ENCODE results near the gene ALDH3B2. TPM values are rescaled to one million over a fixed set of nuclear protein-coding genes. Genes with fewer than 3 reads are reported as not detected.
"Not testable (repeated sequence)": the region's sequence is repeated elsewhere in the genome, so short reads cannot be mapped to it uniquely, and the experiment has no call there.

The ALDH3B2 gene
- total RNA-seq, 1 donor from 2014 or later, result 0.67 TPM

DNA sequence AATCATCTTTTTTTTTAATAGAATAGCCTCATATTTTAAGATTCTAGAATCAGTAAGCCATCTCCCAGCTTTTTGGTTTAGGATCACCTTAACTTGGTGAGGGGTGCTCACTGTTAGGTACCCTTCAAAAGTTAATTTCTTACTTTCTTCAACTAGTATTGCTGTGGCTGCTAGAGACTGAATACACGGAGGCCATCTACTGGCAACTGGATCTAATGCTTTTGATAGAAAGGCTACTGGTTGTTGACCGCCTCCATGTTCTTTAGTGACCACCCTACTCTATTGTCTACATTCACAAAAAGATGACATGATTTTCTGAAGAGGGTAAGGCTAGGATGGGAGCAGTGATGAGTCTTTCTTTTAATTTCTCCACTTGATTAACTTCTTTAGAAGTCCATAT, 16.7 kb upstream of the ALDH3B2 start:
- H3K36me3 Mint-ChIP-seq (ENCODE audit: insufficient read depth), result no peaks in the 10 kb centered on the region
- TF ChIP-seq, protein P1, sequence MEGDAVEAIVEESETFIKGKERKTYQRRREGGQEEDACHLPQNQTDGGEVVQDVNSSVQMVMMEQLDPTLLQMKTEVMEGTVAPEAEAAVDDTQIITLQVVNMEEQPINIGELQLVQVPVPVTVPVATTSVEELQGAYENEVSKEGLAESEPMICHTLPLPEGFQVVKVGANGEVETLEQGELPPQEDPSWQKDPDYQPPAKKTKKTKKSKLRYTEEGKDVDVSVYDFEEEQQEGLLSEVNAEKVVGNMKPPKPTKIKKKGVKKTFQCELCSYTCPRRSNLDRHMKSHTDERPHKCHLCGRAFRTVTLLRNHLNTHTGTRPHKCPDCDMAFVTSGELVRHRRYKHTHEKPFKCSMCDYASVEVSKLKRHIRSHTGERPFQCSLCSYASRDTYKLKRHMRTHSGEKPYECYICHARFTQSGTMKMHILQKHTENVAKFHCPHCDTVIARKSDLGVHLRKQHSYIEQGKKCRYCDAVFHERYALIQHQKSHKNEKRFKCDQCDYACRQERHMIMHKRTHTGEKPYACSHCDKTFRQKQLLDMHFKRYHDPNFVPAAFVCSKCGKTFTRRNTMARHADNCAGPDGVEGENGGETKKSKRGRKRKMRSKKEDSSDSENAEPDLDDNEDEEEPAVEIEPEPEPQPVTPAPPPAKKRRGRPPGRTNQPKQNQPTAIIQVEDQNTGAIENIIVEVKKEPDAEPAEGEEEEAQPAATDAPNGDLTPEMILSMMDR (IDR thresholded peaks at IDR 0.05; ENCODE audit: unreplicated experiment), result peak; percentile 27
- H3K9me3 Mint-ChIP-seq (ENCODE audit: low read depth), result peaks cover 4% of the 10 kb centered on the region
- no peak overlapping the region for H3K27ac Mint-ChIP-seq
- peaks cover 3% of the 10 kb centered on the region for H3K27me3 Mint-ChIP-seq
- H3K4me3 Mint-ChIP-seq (ENCODE audit: low read depth), result no peak overlapping the region
- peaks cover 1% of the 10 kb centered on the region for H3K4me1 Mint-ChIP-seq (ENCODE audit: low read depth)
- DNase-seq (ENCODE audit: low spot score, unreplicated experiment), result no peak

DNA sequence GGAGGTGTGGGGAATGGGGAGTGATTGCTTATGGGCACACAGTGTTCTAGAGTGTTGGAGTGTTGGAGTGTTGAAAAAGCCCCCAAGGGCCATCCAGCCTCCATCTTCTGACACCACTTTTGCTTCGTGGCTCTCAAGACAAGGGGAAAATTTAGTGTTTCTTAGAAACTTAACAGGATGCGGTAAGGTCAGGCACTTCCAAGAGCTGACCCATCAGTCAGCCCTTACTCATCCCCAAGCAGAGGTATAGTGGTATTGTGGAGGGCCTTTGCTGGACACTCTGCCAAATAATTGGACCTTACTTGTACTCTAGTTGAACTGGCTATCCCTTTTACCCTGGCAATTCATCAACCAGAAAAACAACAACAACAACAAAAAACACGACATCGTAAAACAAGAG, 14.8 kb upstream of the ALDH3B2 start:
- no peak overlapping the region for H3K4me3 Mint-ChIP-seq (ENCODE audit: low read depth)
- H3K27ac Mint-ChIP-seq, result no peak overlapping the region
- TF ChIP-seq, protein P1 (IDR thresholded peaks at IDR 0.05; ENCODE audit: unreplicated experiment), result no peak
- no peaks in the 10 kb centered on the region for H3K27me3 Mint-ChIP-seq
- no peak for DNase-seq (ENCODE audit: low spot score, unreplicated experiment)
- no peaks in the 10 kb centered on the region for H3K9me3 Mint-ChIP-seq (ENCODE audit: low read depth)
- no peaks in the 10 kb centered on the region for H3K36me3 Mint-ChIP-seq (ENCODE audit: insufficient read depth)
- peaks cover 7% of the 10 kb centered on the region for H3K4me1 Mint-ChIP-seq (ENCODE audit: low read depth)

DNA sequence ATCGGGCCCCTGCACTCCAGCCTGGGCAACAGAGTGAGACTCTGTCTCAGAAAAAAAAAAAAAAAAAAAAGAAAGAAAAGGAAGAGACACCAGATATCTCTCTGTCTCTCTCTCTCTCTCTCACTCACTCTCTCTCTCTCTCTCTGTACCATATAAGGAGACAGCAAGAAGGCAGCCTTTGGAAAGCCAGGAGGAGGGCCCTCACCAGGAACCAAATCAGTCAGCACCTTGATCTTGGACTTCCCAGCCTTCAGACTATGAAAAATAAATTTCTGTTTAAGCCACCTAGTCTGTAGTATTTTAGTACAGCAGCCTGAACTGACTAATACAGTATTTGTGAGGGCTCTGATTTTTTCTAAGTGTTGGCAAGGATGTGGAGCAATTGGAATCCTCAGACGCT, 13.6 kb upstream of the ALDH3B2 start:
- Mint-ChIP-seq H3K27ac (no peak overlapping the region), H3K27me3 (no peaks in the 10 kb centered on the region), H3K4me1 (ENCODE audit: low read depth) (peaks cover 7% of the 10 kb centered on the region), H3K36me3 (ENCODE audit: insufficient read depth) (no peaks in the 10 kb centered on the region), H3K9me3 (ENCODE audit: low read depth) (no peaks in the 10 kb centered on the region), H3K4me3 (ENCODE audit: low read depth) (no peak overlapping the region)
- DNase-seq (ENCODE audit: low spot score, unreplicated experiment), result no peak
- TF ChIP-seq, protein P1 (IDR thresholded peaks at IDR 0.05; ENCODE audit: unreplicated experiment), result no peak

DNA sequence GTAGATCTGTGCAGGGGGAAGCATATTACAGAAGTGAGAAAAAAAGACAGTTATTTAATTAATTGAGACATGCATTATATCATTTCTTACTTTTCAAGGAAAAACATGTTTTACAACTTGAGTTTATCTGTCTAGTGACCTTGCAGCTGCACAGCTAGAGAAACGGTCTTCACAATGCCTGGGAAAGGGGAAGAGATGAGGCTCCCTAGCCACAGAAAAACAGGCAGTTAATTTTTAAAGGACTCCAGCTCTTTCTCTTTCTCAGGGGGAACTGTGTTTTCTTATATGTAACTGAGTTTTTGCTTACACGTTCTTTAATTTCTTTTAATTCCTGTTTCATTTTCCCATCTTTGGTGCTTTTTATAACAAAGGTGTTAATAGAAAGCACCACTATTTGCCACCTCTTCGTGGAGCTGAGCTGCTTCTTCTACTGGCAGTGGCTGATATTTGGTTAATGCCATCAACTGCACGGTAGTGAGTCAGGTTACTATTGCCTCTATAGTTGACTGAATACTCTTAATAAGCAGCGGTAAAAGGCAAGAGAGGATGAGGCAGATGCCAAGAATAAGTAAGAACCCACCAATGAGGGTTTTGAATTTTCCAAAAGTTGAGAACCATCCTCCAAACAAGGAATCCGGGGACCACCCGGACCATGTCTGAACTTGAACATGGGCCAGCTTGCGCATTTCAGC, 11.4 kb upstream of the ALDH3B2 start:
- DNase-seq (ENCODE audit: low spot score, unreplicated experiment); H3K9me3 Mint-ChIP-seq (ENCODE audit: low read depth); H3K4me3 Mint-ChIP-seq (ENCODE audit: low read depth); H3K27me3 Mint-ChIP-seq; H3K36me3 Mint-ChIP-seq (ENCODE audit: insufficient read depth); H3K27ac Mint-ChIP-seq: not testable (repeated sequence)
- H3K4me1 Mint-ChIP-seq (ENCODE audit: low read depth), result peaks cover 15% of the 10 kb centered on the region

DNA sequence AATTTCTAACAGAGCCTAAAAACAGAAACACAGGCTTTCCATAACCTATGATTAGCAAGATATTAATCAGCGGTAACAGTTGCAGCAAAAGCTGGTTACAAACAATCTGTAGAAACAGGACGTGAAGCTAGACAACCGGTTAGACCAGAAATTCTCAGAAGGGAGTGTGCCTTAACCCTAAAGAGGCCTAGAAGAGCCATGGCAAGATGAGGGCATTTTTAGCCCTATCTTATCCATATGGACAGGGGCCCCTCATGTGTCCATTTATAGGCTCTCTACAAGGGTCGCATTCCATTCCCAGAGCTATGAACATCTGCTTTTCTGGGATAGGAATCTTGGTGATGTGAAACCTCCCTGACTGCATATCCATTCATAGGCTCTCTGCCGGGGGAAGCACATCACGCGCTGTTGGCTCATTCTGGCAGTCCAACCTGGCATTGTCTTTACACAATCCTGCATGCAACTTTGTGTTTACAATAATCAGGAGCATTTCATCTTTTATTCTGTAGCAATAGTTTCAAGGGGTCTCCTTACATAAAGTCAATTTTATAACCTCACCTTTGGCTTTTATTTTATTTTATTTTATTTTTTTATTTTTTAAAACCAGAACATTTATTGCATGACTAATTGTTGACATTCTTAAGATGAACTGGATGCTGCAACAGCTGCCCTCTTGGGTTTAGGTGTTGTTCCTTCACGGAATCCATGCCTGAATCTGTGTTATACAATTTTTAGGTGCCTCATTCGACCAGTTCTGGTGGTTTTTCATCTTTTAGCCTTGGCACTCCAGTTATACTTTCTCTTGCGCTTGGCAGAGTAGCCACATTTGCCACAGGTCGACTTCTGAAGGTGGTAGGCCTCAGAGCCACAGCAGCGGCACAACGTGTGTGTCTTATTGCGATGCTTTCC, 8.0 kb upstream of the ALDH3B2 start:
- H3K9me3 Mint-ChIP-seq (ENCODE audit: low read depth); DNase-seq (ENCODE audit: low spot score, unreplicated experiment); H3K4me3 Mint-ChIP-seq (ENCODE audit: low read depth); H3K27me3 Mint-ChIP-seq; H3K36me3 Mint-ChIP-seq (ENCODE audit: insufficient read depth): not testable (repeated sequence)
- H3K27ac Mint-ChIP-seq, result peak overlapping the region; percentile 64
- H3K4me1 Mint-ChIP-seq (ENCODE audit: low read depth), result peaks cover 15% of the 10 kb centered on the region

DNA sequence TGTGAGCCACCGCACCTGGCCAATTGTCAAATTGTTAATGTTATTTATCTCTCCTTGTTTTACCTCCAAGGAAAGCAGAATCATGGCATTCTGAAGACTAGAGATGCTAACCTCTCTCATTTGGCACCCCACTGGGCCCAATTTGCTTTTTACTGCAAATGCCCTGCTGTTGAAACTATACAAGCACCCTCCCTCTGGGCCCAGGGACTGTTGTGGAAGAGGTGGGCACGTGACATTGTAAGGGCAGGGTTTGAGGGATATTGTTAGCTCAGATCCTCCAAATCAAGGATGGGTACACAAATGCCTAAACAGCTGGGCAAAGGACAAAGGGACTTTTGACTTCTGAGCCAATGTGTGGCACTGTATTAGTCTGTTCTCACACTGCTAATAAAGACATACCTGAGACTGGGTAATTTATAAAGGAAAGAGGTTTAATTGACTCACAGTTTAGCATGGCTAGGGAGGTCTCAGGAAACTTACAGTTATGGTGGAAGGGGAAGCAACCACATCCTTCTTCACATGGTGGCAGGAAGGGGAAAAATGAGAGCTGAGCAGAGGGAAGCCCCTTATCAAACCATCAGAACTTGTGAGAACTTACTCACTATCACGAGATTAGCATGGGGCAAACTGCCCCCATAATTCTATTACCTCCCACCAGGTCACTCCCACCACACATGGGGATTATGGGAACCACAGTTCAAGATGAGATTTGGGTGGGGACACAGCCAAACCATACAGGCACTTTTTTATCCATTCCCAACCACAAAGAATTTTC, 6.5 kb upstream of the ALDH3B2 start:
- H3K27me3 Mint-ChIP-seq, result peaks cover 3% of the 10 kb centered on the region
- no peaks in the 10 kb centered on the region for H3K36me3 Mint-ChIP-seq (ENCODE audit: insufficient read depth)
- H3K4me3 Mint-ChIP-seq (ENCODE audit: low read depth), result no peak overlapping the region
- no peak for DNase-seq (ENCODE audit: low spot score, unreplicated experiment)
- H3K27ac Mint-ChIP-seq, result no peak overlapping the region
- H3K9me3 Mint-ChIP-seq (ENCODE audit: low read depth), result peaks cover 6% of the 10 kb centered on the region
- peaks cover 15% of the 10 kb centered on the region for H3K4me1 Mint-ChIP-seq (ENCODE audit: low read depth)
- TF ChIP-seq, protein P1 (IDR thresholded peaks at IDR 0.05; ENCODE audit: unreplicated experiment), result no peak

Measured in progenitor cell of endocrine pancreas (in vitro differentiated cells).